Thoracic aorta (tissue), 2 donors: ENCODE data around the gene DCXR. TPM values are rescaled to one million over a fixed set of nuclear protein-coding genes. Genes with fewer than 3 reads are reported as not detected.

Experiments used
- ATAC-seq: fragments of 150-250 bp; one replicate; pipeline ENCODE4 v1.8.0; 2017; ENCODE audit warnings: low read depth; ENCODE audit not compliant: insufficient number of reproducible peaks, low FRiP score
- DNase-seq: peaks from one replicate; pipeline ENCODE4 v3.0.0-alpha.2; 2020; ENCODE audit warnings: low spot score
- H3K27ac ChIP-seq, 2 donors: fragments of 200-600 bp; sonication (generic); 1 replicate in 1 of 2; 2 replicates in 1 of 2; pipeline ENCODE4 v1.5.1; 2016; ENCODE audit warnings: mild to moderate bottlenecking in 2 of 2, moderate library complexity in 2 of 2
- H3K27me3 ChIP-seq: fragments of 200-600 bp; sonication (generic); replicated peaks from 2 replicates; pipeline ENCODE4 v1.6.0; 2016; ENCODE audit warnings: mild to moderate bottlenecking; ENCODE audit not compliant: insufficient read depth
- H3K36me3 ChIP-seq: fragments of 200-600 bp; sonication (generic); one replicate; pipeline ENCODE4 v1.5.1; 2016
- H3K4me1 ChIP-seq, 2 donors: fragments of 200-600 bp; sonication (generic); 1 replicate in 1 of 2; 2 replicates in 1 of 2; pipeline versions ENCODE4 v1.5.1 to v1.6.0; 2016; ENCODE audit warnings: low read depth in 2 of 2, mild to moderate bottlenecking in 1 of 2; ENCODE audit not compliant: control insufficient read depth in 1 of 2
- H3K4me3 ChIP-seq: fragments of 200-600 bp; sonication (generic); 2 replicates; pipeline ENCODE4 v1.5.1; 2016; ENCODE audit warnings: mild to moderate bottlenecking
- H3K9me3 ChIP-seq: fragments of 200-600 bp; sonication (generic); 2 replicates; pipeline ENCODE4 v1.5.1; 2016
- total RNA-seq, 2 donors: library from RNA; depleted of rRNA; stranded (reverse); fragments of >200 nt; gene quantifications; one replicate each; pipeline versions ENCODE4 v1.1.0 to v1.2.3, GENCODE V29; 2016
- TF ChIP-seq, protein P1 (sequence below): fragments of 200-600 bp; sonication (generic); IDR thresholded peaks from one replicate; pipeline ENCODE4 v1.5.1; 2019; ENCODE audit warnings: antibody characterized with exemption

Gene DCXR
- total RNA-seq: 10 to 100 TPM; 33.9 to 87.1 TPM

DNA sequence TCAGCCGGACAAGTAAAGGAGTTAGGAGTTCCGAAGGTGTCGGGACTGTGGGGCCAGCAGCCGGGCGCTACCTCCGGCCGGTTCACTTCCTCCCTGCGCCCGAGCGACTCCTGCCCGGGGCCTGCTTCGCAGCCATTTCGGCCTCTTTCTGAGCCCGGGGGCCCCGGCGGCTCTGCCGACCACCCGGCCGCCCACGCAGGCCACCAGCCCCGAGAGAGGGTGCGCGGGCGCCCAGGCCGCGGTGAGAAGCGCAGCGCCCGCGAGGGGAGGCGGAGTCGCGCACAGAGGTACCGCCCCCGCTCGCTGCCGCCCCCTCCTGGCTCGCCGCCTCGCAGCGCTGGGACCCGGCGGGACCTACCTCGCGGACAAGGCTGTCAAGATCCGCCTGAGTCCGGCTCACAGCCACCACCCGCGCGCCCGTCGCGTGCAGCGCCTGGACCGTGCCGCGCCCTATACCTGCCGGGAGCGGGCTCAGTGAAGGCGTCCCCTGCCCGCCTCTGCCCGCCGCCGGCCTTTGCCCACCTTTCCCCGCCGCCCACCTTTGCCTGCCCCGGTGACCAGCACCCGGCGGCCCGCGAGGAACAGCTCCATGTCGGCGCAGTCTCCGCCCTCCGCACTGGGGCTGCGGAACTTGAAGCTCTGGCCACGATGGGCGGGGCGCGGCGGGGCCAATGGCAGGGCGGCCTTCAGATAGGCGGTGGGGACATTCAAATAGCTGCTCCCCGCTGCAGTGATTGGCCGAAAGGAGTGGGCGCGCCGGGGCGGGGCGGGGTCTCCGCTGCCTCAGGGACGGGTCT, at the start of gene DCXR:
TSS of gene DCXR (minus strand) at position 606 of the 797 bp plus-strand sequence. CDS start at position 591, 15 bp downstream.
- ATAC-seq (peak; percentile 93), DNase-seq (peak; percentile 88)
- peaks cover 5 to 20% of the 10 kb centered on the region in 2 donors for H3K4me1 ChIP-seq
- H3K9me3 ChIP-seq: no peaks in the 10 kb centered on the region
- peak within 1 kb of the TSS; percentile 85 for H3K4me3 ChIP-seq
- H3K27ac ChIP-seq: peak within 1 kb of the TSS; percentile 95
- TF ChIP-seq, protein P1, sequence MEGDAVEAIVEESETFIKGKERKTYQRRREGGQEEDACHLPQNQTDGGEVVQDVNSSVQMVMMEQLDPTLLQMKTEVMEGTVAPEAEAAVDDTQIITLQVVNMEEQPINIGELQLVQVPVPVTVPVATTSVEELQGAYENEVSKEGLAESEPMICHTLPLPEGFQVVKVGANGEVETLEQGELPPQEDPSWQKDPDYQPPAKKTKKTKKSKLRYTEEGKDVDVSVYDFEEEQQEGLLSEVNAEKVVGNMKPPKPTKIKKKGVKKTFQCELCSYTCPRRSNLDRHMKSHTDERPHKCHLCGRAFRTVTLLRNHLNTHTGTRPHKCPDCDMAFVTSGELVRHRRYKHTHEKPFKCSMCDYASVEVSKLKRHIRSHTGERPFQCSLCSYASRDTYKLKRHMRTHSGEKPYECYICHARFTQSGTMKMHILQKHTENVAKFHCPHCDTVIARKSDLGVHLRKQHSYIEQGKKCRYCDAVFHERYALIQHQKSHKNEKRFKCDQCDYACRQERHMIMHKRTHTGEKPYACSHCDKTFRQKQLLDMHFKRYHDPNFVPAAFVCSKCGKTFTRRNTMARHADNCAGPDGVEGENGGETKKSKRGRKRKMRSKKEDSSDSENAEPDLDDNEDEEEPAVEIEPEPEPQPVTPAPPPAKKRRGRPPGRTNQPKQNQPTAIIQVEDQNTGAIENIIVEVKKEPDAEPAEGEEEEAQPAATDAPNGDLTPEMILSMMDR: peak; percentile 56
- no peaks in the 10 kb centered on the region for H3K27me3 ChIP-seq
- no peaks in the 10 kb centered on the region for H3K36me3 ChIP-seq

DNA sequence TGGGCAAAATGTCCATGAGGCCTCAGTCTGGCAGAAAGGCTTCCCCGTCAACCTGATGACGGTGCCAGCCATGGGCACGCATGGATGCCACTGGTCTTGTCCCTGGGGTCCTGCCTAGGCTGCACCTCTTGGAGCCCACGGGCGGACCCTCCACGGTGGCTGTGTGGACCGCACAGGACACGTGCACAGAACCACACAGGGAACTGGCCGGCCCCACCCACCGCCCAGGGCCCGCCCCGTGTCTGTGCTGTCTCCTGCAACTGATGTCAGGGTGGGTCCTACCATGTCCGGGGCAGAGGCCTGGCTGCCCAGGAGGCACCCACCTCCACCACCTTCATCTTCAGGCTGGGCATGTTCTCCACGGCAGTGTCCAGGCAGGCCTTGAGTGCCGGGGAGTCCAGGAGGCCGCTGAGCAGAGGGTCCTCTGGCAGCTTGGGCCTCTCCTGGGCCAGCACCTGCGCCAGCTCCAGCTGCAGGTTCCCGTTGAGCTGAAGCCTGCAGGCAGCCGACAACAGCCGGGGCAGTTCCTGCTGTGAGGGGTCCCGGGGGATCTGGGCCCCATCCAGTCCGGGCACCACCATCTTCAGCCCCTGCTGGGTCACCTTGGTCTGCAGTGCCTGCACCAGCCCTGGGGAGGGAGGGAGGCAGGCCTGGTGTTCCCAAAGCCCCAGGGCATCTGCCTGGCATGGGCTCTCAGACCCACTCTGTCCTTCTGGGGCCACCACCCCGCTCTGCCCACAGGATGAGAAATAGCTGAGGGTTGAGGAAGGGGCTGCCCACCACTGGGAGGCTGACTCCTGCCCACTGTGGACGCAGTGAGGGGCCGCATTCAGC, 48.7 kb upstream of the DCXR start:
- Histone ChIP-seq H3K4me3 (no peak overlapping the region), H3K9me3 (no peaks in the 10 kb centered on the region), H3K27ac (no peak overlapping the region), H3K27me3 (no peaks in the 10 kb centered on the region), H3K36me3 (peaks cover 86% of the 10 kb centered on the region), H3K4me1 (no peaks in the 10 kb centered on the region)
- ATAC-seq (no peak), DNase-seq (no peak)
- TF ChIP-seq, protein P1: no peak

DNA sequence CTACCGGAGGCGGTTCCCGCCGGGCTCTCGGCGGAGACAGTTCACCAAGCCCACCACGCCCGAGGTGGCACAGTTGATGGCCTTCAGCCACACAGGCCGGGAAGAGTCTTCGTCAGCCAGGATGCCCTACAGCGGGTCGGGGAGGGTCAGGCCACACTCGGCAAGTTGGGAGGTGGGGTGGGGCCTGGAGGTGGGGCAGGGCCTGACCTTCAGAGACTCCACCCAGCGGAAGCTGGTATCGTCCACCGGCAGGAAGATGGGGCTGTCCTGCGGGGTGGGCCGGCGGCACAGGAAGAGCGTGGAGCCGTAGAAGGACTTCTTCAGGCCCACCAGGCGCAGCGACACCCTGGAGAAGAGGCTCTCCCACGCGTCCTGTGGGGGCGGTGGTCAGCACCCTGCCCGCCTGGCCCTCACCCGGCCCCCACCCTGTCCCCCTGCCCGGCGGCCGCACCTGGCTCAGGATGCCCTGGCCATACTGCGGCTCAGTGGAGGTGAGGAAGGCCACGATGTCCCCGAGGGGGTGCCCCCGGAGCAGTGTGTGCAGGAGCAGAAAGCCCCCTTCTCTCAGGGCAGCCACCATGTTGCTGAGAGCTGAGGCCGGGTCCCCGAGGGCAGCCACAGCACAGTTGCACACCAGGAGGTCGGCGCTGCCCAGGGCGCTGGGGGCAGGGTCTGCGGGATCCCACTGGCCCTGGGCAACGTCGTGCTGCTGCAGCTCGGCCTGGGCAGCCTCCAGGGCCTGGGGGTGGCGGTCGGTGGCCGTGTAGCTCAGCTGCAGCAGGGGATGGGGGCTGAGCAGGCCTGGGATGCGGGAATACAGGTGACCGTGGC, 47.7 kb upstream of the DCXR start:
- H3K27me3 ChIP-seq: no peaks in the 10 kb centered on the region
- H3K9me3 ChIP-seq: no peaks in the 10 kb centered on the region
- TF ChIP-seq, protein P1: no peak
- H3K36me3 ChIP-seq: peaks cover 86% of the 10 kb centered on the region
- no peak for DNase-seq
- no peak for ATAC-seq
- no peaks in the 10 kb centered on the region for H3K4me1 ChIP-seq
- H3K27ac ChIP-seq: no peak overlapping the region
- no peak overlapping the region for H3K4me3 ChIP-seq

DNA sequence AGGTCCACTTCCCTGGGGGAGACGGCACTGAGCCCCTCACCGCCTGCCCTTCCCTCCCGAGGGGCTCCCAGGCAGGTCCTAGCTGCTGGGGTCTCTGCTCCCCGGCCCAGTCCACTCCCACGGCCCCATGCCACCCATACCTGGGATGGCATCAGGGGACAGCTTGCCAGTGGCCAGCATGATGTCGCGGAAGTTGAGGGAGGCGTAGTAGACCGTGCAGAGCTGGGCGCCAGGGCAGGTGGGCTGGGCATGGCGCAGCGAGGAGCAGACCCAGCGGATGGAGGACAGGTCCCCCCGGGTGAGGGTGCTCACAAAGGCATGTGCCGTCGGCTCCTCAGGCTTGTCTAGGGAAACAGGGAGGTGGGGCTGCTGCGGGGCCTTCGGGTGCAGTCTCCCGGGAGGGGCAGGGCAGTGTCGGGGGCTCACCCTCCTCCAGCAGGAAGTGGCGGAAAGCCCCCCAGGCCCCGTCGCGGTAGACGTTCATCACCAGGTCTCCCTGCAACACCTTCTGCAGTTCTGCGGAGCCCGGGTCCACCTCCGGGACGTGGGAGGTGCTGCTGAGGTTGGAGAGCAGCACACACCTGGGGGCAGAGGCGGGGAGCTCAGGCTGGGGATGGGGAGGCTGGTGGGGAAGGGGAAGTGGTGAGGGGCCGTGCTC, 47.0 kb upstream of the DCXR start:
- no peak for DNase-seq
- no peaks in the 10 kb centered on the region for H3K27me3 ChIP-seq
- no peak overlapping the region for H3K27ac ChIP-seq
- H3K4me1 ChIP-seq: no peaks in the 10 kb centered on the region
- H3K4me3 ChIP-seq: no peak overlapping the region
- TF ChIP-seq, protein P1: no peak
- H3K9me3 ChIP-seq: no peaks in the 10 kb centered on the region
- peaks cover 85% of the 10 kb centered on the region for H3K36me3 ChIP-seq
- no peak for ATAC-seq
